ENCODE results near the gene APOA1. TPM values are rescaled to one million over a fixed set of nuclear protein-coding genes. Genes with fewer than 3 reads are reported as not detected.

Gene APOA1
- polyA plus RNA-seq, 2 donors, result 0.08 to 0.10 TPM

DNA sequence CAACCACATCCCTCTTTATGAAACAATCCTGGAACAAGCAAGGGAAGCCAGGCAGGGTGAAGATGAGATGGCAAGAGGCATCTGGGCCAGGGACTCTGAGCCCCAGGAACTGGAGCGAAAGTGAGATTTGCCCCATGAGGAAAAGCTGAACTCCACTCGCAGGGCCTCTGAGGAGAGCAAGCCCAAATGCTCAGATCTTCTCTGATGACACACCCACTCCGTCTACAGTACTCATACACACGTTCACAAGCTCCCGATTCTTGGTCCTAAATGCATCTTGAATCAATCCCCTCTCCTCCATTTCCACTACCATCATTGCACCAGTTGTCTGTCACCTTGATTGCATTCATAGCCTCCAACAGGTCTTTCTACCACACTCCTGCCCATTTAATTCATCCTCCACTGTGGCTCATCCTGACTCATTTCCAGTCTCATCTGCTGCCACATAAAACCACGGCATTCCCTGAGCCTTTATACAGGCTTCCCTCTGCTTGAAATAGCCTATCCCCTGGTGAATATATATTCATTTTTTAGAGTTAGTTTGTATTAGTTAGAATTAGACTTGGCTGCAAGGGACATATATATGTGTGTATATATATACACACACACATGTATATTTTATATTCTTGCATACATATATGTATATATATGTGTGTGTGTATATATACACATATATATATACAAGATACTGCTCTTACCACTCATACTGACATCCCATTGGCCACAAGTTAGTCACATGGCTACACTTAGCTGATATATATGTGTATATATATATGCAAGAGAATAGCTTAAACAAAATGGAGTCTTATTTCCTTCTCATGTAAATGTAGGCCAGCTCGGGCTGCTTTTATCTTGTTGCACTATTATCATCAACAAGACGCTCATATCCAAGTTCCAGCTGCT is 44.3 kb downstream of the APOA1 start:
- Histone ChIP-seq H3K4me3 (ENCODE audit: low read depth in 1 of 2, low read length in 2 of 2) (no peak overlapping the region), H3K4me1 (ENCODE audit: control insufficient read depth in 2 of 2, insufficient read depth in 2 of 2, low read length in 1 of 2) (peaks cover 3 to 9% of the 10 kb centered on the region in 2 donors), H3K27me3 (ENCODE audit: control insufficient read depth in 1 of 2, insufficient read depth in 2 of 2, low read length in 2 of 2) (no peaks in the 10 kb centered on the region), H3K9me3 (ENCODE audit: control insufficient read depth in 2 of 2, insufficient read depth in 1 of 2, low read depth in 1 of 2, low read length in 1 of 2) (no peaks in the 10 kb centered on the region), H3K36me3 (ENCODE audit: control insufficient read depth in 2 of 2, insufficient read depth in 2 of 2, low read length in 1 of 2) (no peaks in the 10 kb centered on the region), H3K27ac (ENCODE audit: low read depth in 2 of 2, low read length in 1 of 2) (no peak overlapping the region)
- WGBS, 2 donors, result 70 to 71% methylated on average over 8 of the region's 8 CpGs

DNA sequence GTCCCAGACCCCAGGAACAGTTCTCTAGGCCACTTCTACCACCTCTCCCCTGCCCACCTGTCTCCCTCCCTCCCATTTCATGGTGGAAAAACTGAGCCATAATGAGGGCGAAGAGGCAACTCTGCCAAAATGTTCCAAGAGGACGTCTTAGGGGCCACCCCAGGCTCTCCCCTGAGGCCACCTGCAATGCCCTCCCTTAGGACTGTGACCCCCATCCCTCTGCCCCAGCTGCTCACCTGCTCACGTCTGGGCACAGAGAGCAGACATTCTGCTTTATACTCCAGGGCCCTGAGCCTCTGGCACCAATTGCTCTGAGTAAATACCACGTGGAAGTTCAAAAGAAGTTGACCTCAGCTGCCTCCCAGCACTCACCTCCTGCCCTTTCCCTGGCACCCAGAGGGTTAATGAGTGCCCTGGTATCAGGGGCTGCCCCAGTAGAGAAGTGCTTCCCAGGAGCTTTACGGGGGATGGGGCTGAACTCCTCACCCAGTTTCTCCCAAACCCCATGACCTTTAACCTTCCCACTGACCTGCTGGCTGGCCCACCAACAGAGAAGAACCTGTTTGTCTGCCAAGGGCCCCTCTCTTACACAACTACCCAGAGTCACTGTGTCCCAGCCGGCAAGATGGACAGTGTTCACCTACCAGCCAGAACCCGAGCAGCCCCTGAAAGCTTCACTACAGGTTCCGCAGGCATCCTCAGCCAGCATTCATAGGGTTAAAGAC is 45.1 kb downstream of the APOA1 start:
- Histone ChIP-seq H3K4me3 (ENCODE audit: low read depth in 1 of 2, low read length in 2 of 2) (no peak overlapping the region), H3K4me1 (ENCODE audit: control insufficient read depth in 2 of 2, insufficient read depth in 2 of 2, low read length in 1 of 2) (peaks cover 3 to 9% of the 10 kb centered on the region in 2 donors), H3K9me3 (ENCODE audit: control insufficient read depth in 2 of 2, insufficient read depth in 1 of 2, low read depth in 1 of 2, low read length in 1 of 2) (no peaks in the 10 kb centered on the region), H3K27ac (ENCODE audit: low read depth in 2 of 2, low read length in 1 of 2) (no peak overlapping the region), H3K27me3 (ENCODE audit: control insufficient read depth in 1 of 2, insufficient read depth in 2 of 2, low read length in 2 of 2) (no peaks in the 10 kb centered on the region), H3K36me3 (ENCODE audit: control insufficient read depth in 2 of 2, insufficient read depth in 2 of 2, low read length in 1 of 2) (no peaks in the 10 kb centered on the region)
- 69 to 74% methylated on average over 8 of the region's 8 CpGs for whole genome bisulfite sequencing, 2 donors

DNA sequence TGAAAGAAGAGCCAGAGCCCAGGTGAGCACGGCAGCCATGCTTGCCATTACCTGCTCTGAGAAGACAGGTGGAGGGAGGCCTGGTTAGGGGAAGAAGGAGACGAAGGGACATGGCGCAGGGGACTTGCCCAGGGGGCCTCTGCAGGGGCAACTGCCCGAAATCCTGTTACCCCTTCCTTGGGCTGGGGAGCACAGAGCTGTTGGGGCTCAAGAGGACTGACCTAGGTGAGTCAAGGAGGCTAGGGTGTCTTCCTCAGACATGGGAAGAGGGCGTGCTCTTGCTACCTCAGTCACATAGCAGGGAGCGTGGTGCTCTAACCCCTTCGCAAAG is 45.6 kb downstream of the APOA1 start, which contains the start of gene APOA5:
Gene APOA5 (minus strand): TSS at position 67 of the 331 bp plus-strand sequence. CDS start 19 bp downstream, at position 48.
- H3K4me3 ChIP-seq (ENCODE audit: low read depth in 1 of 2, low read length in 2 of 2), result no peak within 1 kb of the TSS
- peaks cover 5 to 12% of the 10 kb centered on the region in 2 donors for H3K4me1 ChIP-seq (ENCODE audit: control insufficient read depth in 2 of 2, insufficient read depth in 2 of 2, low read length in 1 of 2)

DNA sequence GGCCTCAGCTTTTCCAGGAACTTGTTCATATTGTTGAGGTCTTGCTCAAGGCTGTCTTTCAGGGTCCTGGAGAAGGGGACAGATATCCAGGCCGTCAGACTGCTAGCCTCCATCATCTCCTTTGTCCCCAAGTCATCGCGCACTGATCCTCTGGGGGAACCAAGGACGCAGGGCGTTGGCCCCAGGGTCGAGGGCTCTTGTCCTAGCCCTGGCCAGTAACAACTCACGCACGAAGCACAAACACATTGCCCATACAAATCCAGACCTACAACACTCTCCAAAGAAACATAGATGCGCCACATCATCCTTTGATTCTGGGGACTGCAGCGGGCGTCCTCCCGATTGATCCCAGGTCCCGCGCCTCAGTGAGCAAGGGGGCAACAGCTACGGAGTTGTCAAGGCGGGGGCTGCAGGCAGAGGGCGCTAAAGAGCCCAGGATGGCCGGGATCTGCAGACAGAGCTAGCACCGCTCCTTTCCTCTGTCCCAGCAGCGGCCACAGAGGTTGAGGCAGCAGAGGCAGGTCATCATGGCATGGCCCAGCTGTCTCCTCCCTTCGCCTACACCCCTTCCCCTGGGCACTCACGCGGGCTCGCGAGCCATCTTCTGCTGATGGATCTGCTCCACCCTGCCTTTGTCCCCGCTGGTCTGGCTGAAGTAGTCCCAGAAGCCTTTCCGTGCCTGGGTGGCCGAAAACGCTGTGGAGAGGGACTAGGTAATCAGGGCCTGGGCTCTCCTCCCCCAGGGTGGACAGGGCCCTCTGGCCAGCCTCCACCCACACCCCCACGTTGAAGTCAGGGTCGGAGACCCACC is 46.2 kb downstream of the APOA1 start:
- no peaks in the 10 kb centered on the region for H3K27me3 ChIP-seq (ENCODE audit: control insufficient read depth in 1 of 2, insufficient read depth in 2 of 2, low read length in 2 of 2)
- no peaks in the 10 kb centered on the region for H3K9me3 ChIP-seq (ENCODE audit: control insufficient read depth in 2 of 2, insufficient read depth in 1 of 2, low read depth in 1 of 2, low read length in 1 of 2)
- H3K4me1 ChIP-seq (ENCODE audit: control insufficient read depth in 2 of 2, insufficient read depth in 2 of 2, low read length in 1 of 2), result peaks cover 6 to 12% of the 10 kb centered on the region in 2 donors
- H3K4me3 ChIP-seq (ENCODE audit: low read depth in 1 of 2, low read length in 2 of 2), result no peak overlapping the region
- H3K36me3 ChIP-seq (ENCODE audit: control insufficient read depth in 2 of 2, insufficient read depth in 2 of 2, low read length in 1 of 2), result peaks cover 0 to 4% of the 10 kb centered on the region in 2 donors
- H3K27ac ChIP-seq (ENCODE audit: low read depth in 2 of 2, low read length in 1 of 2), result no peak overlapping the region
- WGBS, 2 donors, result 27 to 36% methylated on average over 29 to 31 of the region's 31 CpGs

More for the DNA sequence above, 45.6 kb downstream of the APOA1 start, which contains the start of gene APOA5:
- H3K27ac ChIP-seq (ENCODE audit: low read depth in 2 of 2, low read length in 1 of 2), result no peak within 1 kb of the TSS
- H3K27me3 ChIP-seq (ENCODE audit: control insufficient read depth in 1 of 2, insufficient read depth in 2 of 2, low read length in 2 of 2), result no peaks in the 10 kb centered on the region
- WGBS, 2 donors, result 86 to 89% methylated on average over 7 of the region's 7 CpGs
- no peaks in the 10 kb centered on the region for H3K9me3 ChIP-seq (ENCODE audit: control insufficient read depth in 2 of 2, insufficient read depth in 1 of 2, low read depth in 1 of 2, low read length in 1 of 2)
- no peaks in the 10 kb centered on the region for H3K36me3 ChIP-seq (ENCODE audit: control insufficient read depth in 2 of 2, insufficient read depth in 2 of 2, low read length in 1 of 2)

DNA sequence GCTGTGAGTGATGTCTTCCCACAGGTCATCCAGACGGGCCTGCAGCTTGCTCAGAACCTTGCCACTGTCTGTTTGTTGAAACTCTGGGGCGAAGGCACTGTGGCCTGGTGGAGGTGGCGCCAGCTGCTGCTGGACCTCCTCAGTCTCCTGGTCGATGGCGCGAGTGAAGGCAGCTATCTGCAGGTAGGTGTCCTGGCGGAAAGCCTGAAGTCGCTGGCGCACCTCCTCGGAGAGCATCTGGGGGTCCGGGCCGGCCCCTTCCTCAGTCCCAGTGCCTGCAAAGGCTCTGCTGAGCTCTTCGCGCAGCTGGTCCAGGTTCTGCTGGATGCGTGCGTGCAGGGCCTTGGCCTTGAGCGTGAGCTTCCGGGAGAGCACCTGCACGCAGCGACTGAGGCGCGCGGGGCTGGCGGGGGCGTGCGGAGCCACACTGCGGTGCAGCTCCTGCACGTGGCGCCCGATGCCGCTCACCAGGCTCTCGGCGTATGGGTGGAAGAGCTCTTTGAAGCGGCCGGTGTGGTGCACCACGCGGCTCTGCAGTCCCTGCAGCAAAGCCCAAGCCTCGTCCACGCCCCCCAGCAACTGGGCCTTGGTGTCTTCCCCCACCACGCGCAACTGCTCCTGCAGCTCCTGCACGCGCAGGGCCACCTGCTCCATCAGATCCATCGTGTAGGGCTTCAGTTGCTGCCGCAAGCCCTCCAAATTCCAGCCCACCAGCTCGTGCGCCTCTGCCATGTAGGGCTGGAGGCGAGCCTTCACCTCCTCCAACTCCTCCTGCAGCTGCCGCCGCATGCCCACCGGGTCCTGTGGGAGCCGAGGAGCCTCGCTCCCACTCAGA is 47.0 kb downstream of the APOA1 start:
- H3K4me3 ChIP-seq (ENCODE audit: low read depth in 1 of 2, low read length in 2 of 2), result no peak overlapping the region
- H3K27ac ChIP-seq (ENCODE audit: low read depth in 2 of 2, low read length in 1 of 2), result no peak overlapping the region
- H3K27me3 ChIP-seq (ENCODE audit: control insufficient read depth in 1 of 2, insufficient read depth in 2 of 2, low read length in 2 of 2), result no peaks in the 10 kb centered on the region
- H3K36me3 ChIP-seq (ENCODE audit: control insufficient read depth in 2 of 2, insufficient read depth in 2 of 2, low read length in 1 of 2), result peaks cover 6 to 8% of the 10 kb centered on the region in 2 donors
- H3K4me1 ChIP-seq (ENCODE audit: control insufficient read depth in 2 of 2, insufficient read depth in 2 of 2, low read length in 1 of 2), result peaks cover 6 to 12% of the 10 kb centered on the region in 2 donors
- H3K9me3 ChIP-seq (ENCODE audit: control insufficient read depth in 2 of 2, insufficient read depth in 1 of 2, low read depth in 1 of 2, low read length in 1 of 2), result no peaks in the 10 kb centered on the region
- WGBS, 2 donors, result 85% methylated on average over 52 to 53 of the region's 53 CpGs

DNA sequence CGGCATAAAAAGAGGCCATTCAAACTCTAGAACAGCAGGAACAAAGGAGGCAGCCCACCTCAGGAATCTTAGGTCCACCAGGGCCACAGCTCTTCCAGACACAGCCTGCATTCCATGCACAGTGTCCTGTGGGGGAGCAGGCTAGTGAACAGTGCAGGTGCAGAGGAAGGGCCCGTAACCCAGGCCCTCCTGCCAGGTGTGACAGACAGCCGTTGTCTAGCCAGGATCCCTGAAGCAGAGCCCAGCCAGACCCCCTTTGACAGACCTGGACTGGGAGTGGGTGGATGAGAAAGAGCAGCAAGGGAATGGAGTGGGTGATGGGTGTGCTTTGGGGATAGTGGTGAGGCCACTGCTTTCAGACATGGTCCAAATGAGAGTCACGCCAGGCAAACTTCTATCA is 48.4 kb downstream of the APOA1 start:
- no peak overlapping the region for H3K4me3 ChIP-seq (ENCODE audit: low read depth in 1 of 2, low read length in 2 of 2)
- 86 to 89% methylated on average over 4 of the region's 4 CpGs for WGBS, 2 donors
- no peak overlapping the region for H3K27ac ChIP-seq (ENCODE audit: low read depth in 2 of 2, low read length in 1 of 2)

DNA sequence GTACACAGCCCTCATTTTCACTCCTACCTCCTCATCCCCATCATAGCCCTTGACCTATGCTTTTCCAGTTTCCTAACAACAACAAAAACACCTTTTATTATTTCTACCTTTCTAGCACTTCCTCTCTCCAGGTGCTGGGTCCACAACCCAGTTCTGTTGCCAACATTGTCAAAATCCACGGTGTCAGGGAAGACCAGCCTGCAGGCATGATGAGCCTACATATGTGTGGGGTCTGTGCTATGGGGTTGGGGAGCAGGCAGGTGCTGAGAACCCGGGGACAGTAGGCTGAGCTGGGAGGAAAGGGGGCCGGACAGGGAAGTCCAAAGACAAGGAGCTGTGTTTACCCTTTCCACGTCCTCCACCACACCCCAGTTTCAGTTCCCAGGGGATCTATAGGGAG is 48.9 kb downstream of the APOA1 start:
- whole genome bisulfite sequencing, 2 donors, result 45 to 54% methylated on average over 4 of the region's 4 CpGs
- Histone ChIP-seq H3K27me3 (ENCODE audit: control insufficient read depth in 1 of 2, insufficient read depth in 2 of 2, low read length in 2 of 2) (no peaks in the 10 kb centered on the region), H3K27ac (ENCODE audit: low read depth in 2 of 2, low read length in 1 of 2) (peak overlapping the region; percentile 75 to 94), H3K9me3 (ENCODE audit: control insufficient read depth in 2 of 2, insufficient read depth in 1 of 2, low read depth in 1 of 2, low read length in 1 of 2) (no peaks in the 10 kb centered on the region), H3K4me3 (ENCODE audit: low read depth in 1 of 2, low read length in 2 of 2) (peak overlapping the region; percentile 88 to 97), H3K4me1 (ENCODE audit: control insufficient read depth in 2 of 2, insufficient read depth in 2 of 2, low read length in 1 of 2) (peaks cover 6 to 12% of the 10 kb centered on the region in 2 donors), H3K36me3 (ENCODE audit: control insufficient read depth in 2 of 2, insufficient read depth in 2 of 2, low read length in 1 of 2) (peaks cover 20 to 23% of the 10 kb centered on the region in 2 donors)

More for the DNA sequence above, 48.4 kb downstream of the APOA1 start:
- Histone ChIP-seq H3K36me3 (ENCODE audit: control insufficient read depth in 2 of 2, insufficient read depth in 2 of 2, low read length in 1 of 2) (peaks cover 18 to 19% of the 10 kb centered on the region in 2 donors), H3K27me3 (ENCODE audit: control insufficient read depth in 1 of 2, insufficient read depth in 2 of 2, low read length in 2 of 2) (no peaks in the 10 kb centered on the region), H3K9me3 (ENCODE audit: control insufficient read depth in 2 of 2, insufficient read depth in 1 of 2, low read depth in 1 of 2, low read length in 1 of 2) (no peaks in the 10 kb centered on the region), H3K4me1 (ENCODE audit: control insufficient read depth in 2 of 2, insufficient read depth in 2 of 2, low read length in 1 of 2) (peaks cover 6 to 12% of the 10 kb centered on the region in 2 donors)

DNA sequence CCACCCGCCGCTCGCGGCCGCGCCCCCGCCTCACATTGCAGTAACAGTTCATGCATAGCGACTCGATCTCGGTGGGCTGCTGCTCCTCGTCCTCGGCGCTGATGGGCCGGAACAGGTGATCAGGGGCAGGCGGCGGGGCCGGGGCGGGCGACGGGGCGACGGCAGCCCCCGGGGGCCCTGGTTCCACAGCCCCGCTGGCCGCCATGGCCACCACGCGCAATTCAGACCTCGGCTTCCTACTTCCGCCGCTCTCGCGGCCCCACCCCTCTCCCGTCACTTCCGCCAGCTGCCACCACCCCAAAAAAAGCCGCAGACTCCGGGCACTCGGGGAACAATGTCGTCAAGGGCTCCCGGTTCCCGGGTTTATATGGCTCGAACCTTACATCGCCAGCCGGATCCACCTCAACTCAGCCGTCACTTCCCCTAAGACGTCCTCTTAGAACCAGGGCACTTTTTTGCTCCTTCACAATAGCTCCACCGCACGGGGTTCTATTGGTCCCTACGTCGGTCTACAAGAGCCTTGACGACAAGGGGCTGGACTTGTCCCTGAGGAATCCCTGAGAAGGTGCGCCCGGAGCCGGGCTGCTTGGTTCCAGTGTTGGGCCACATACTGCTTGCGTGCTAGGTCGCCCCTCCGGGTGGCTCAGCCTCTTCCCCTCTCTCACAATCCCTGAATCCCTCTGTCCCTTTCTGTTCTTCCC is 49.5 kb downstream of the APOA1 start, which contains the start of gene ZPR1:
Gene ZPR1 (minus strand): TSS at position 238 of the 701 bp plus-strand sequence. CDS start 33 bp downstream, at position 205.
- no peaks in the 10 kb centered on the region for H3K27me3 ChIP-seq (ENCODE audit: control insufficient read depth in 1 of 2, insufficient read depth in 2 of 2, low read length in 2 of 2)
- peaks cover 26 to 29% of the 10 kb centered on the region in 2 donors for H3K36me3 ChIP-seq (ENCODE audit: control insufficient read depth in 2 of 2, insufficient read depth in 2 of 2, low read length in 1 of 2)
- H3K4me3 ChIP-seq (ENCODE audit: low read depth in 1 of 2, low read length in 2 of 2), result peak within 1 kb of the TSS; percentile 88 to 97
- peaks cover 6 to 12% of the 10 kb centered on the region in 2 donors for H3K4me1 ChIP-seq (ENCODE audit: control insufficient read depth in 2 of 2, insufficient read depth in 2 of 2, low read length in 1 of 2)
- H3K27ac ChIP-seq (ENCODE audit: low read depth in 2 of 2, low read length in 1 of 2), result peak within 1 kb of the TSS; percentile 75 to 94
- WGBS, 2 donors, result 0 to 1% methylated on average over 56 of the region's 56 CpGs
- no peaks in the 10 kb centered on the region for H3K9me3 ChIP-seq (ENCODE audit: control insufficient read depth in 2 of 2, insufficient read depth in 1 of 2, low read depth in 1 of 2, low read length in 1 of 2)
